Tibial nerve (tissue), 3 donors: ENCODE measurements around the gene TMC3.

ENCODE experiments used
- CTCF ChIP-seq, 5 experiments: fragments of 200-600 bp in 3 of 5; fragments of 450-650 bp in 2 of 5; sonication (generic) in 3 of 5; IDR thresholded peaks; one replicate each; pipeline ENCODE4 v1.5.1; 2016 to 2019; ENCODE audit warnings: antibody characterized with exemption in 5 of 5, mild to moderate bottlenecking in 3 of 5, moderate library complexity in 2 of 5
- POLR2A ChIP-seq, 2 donors: fragments of 450-650 bp; IDR thresholded peaks; one replicate each; pipeline ENCODE4 v1.6.1; 2017; ENCODE audit warnings: antibody characterized with exemption in 2 of 2, mild to moderate bottlenecking in 2 of 2, moderate library complexity in 2 of 2

DNA sequence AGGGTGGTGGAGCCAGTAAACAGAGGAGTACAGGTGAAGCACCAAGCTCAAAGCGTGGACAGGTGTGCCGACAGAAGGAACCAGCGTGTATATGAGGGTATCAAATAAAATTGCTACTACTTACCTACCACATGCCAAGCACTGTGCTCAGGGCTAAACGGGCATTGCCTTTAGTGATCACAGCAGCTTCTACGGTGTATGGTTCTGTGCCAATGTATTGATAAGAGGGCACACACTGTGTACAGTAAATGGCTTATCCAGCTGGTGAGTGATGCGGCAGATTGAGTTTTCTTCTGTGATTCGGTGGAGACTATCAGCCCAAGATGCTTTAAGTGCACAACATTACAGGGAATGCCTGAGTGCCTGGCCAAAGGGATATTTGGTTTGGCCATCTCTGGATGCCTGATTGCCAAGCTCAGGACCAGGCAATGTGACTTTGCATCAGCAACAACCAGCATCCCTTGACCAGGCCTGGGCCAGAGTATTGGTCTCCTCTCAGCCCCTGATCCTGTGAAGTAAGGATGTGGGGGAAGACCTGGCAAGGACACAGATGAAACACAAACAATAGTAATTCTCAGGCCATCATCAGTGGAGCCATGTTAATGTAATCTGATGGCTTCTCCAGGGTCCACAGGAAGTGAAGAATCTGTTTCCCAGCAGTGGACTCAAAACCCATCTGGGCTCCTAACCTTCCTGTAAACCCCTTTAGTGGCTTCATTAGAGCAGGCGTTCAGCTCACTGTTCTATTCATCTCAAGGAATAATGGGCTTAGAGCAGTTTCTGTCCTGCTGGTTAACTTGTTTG is 64.2 kb downstream of the TMC3 start:
- TF ChIP-seq CTCF (IDR thresholded peaks at IDR 0.05) (no peak), POLR2A (IDR thresholded peaks at IDR 0.05) (no peak)
